HG02885 (cell line): Measurements from ENCODE around the gene YBEY.

Experiments used
- ATAC-seq: cut with Tn5 transposase; IDR thresholded peaks from one replicate; pipeline ENCODE4 v1.9.1; 2021; ENCODE audit warnings: mild to moderate bottlenecking; ENCODE audit not compliant: unreplicated experiment, poor library complexity

YBEY gene

DNA sequence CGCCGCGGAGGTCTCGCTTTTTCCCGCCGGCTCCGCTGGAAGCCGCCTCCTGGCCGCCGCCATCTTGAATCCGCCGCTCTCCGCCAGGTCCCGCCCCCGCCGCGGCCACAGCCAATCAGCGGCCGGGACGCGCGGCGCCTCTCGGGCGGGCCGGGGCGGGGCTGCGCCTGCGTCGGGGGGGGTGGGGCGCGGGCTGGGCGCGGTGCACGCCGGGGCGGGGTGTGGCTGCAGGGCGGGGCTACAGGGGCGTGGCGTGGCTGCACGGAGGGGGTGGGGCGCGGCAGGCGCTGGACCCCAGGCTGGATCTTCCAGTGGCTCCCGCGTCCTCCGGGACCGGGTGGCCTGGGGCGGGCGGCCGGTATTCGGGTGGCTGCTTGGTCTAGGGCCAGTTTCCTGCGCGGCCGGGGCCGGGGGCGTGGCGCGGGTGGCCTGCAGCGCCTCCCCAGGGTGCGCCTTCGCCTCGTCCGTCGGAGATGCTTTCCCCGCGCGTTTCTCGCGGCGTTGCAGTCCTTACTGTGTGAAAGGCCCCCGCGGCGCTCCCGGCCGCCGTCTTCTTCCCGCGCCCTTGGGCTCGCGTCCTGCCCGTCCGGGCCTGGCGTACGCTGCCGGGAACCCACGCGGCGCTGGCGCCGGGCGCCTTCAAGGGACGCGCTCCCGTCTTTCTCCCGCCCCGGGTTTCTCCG lies 38.4 kb downstream of the YBEY start:
- peak; percentile 63 for ATAC-seq

DNA sequence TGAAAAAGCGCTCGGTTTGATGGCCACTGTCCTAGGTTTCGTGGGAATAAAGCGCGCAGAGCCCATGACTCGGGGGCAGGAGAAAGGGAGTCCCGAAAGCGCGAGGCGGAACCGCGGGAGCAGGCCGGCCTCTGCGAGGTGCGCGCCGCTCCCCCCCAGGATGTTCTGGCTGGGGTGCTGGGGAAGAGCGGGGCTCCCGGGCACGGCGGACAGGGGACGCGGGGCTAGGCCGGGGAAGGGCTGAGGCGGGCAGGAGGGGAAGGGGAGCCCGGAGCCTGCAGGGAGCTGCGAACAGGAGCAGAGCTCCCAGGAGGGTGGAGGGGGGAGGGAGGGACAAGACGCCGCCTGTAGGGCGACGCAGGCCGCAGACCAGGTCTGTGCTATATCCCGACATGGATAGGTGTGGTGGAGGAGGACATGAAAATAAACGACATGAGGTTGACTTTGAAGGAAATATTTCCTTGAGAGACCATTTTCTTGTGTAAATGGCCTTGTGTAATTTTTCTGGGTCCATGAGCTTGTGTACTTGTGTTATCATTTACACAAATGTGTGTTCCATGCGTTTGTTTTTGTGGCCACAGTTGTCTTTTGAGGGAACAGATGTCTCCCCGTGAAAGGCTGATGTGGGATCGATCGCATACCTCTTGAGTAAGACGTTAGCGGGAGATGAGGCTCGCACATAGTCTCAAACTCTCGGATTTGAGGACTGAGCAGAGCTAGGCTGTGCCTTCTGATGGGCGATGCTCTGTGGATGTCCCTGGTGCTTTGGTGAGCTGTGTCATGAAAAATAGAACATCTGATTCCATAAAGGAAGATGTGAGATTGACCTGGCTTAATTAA lies 39.2 kb downstream of the YBEY start:
- ATAC-seq = no peak

DNA sequence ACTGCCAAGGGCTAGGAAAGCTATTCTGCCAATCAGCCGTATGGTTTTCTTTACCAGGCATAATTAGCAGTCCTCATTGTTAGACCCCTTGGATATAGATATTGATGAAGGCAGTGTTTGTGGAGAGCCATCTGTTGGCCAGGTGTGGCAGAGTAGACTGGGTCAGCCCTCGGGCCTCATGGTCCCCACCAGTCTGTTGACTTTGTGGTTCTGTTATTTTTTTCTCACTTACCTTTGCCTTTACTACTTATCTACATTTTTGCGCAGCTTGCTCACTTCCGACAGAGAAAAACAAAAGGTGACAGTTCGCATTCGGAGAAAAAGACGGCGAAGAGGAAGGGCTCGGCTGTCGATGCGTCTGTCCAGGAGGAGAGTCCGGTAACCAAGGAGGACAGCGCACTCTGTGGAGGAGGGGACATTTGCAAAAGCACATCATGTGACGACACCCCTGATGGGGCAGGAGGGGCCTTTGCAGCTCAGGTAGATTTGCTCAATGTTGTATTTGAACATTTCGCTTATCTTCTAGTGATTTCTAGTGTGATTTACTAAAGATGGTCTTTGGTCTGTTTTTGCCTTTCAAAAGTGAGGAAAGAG lies 40.1 kb downstream of the YBEY start:
- no peak for ATAC-seq

DNA sequence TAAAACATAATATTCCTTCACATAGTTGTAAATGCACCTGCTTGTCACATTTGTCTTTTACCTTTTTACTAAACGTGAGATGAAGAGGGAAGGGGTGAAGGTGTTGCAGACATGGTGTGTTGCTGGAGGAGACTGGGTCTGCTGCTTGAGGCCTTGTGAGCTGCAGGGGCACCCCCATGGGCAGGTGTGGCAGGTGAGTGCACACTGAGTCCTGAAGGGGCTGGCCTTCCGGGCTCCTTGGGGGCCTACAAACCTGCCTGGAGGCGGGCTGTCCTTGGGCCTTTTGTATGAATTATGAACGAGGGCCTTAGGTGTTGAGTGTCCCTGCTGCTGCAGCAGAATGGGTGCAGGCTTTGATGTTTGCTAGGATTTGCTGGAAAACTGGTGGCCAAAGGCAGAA lies 41.6 kb downstream of the YBEY start:
- no peak for ATAC-seq

DNA sequence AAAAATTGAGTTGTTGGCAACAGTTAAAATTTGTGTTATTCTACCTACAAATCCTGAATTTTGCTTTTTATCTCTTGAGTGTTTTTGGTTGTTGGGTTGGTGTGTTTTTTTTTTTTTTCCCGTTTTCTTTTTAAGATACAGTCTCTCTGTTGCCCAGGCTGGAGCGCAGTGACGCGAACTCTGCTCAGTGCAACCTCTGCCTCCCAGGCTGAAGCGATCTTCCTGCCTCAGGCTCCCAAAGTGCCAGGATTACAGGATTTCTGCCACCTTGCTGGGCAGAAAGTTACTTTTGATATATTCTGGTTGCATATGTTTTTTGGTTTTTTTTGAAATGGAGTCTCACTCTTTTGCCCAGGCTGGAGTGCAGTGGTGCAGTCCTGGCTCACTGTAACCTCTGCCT lies 42.0 kb downstream of the YBEY start:
- ATAC-seq = no peak

DNA sequence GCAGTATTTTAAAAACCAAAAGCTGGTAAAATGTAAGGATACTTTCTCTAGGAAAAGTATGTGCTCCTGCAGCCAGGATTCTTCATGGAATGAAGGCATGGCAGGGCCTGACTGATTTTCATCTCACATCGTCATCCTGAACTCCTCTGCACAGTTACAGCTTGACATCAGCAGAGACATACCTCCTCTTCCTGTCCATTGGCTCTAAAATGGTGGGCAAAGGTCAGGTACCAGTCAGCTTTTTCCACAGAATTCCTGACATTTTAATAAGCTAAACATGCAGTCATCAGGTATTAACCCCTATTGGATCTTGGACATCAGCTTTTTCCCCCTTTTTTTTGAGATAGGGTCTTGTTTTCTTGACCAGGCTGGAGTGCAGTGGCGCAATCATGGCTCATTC lies 43.7 kb downstream of the YBEY start:
- ATAC-seq = no peak

DNA sequence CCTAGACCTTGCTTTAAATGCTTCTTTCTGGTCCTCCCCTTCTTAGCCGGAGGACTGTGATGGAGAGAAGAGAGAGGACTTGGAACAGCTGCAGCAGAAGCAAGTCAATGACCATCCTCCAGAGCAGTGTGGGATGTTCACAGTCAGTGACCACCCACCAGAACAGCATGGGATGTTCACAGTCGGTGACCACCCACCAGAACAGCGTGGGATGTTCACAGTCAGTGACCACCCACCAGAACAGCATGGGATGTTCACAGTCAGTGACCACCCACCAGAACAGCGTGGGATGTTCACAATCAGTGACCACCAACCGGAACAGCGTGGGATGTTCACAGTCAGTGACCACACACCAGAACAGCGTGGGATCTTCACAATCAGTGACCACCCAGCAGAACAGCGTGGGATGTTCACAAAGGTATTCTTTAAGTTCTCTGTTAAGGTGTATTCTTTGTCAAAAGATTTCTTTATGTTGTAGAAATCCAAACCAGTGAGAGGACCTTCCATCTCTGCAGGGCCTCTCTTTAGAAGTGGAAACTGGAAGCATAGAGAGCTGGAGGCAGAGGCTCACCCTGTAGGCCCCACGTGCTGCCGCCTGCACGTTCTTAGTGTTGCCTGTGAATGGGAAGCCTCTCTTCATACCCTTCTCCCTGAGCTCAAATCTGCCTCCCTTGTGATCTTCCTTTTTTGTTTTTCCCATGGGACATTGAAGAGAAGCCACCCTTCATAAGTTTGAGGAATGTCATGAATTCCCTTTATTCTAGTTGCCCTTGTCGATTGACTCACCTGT lies 48.4 kb downstream of the YBEY start:
- ATAC-seq = no peak

DNA sequence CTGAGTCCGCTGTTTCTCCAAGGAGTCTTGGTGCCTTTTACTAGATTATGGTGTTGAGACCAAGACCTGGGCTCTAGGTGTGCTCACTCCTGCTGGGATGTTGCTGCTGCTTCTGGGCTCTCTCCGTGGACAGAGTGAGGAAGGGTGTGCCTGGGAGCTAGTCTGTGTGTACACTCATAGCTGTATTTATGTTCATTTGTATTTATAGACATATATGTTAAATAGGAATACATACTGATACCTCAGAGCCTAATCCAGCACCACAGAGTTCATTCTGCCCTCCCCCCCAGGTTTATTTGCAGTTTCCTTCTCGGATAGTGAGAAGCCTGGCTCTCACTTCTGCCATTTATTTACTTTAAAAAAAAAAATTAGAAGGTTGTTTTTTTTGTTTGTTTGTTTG lies 50.5 kb downstream of the YBEY start:
- ATAC-seq = no peak

DNA sequence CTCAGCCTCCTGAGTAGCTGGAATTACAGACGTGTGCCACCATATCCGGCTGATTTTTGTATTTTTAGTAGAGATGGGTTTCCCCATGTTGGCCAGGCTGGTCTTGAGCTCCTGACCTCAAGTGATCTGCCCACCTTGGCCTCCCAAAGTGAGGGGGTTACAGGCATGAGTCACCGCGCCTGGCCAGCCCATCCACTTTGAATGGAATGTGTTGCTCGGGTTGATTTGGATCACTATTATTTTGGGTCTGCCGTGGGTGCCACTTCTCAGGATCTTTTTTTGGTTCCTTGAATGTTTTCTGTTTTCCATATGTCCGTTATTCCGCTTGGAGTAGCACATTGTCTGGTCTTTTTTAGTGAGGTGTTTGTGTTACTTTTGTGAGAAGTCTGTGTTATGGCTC lies 54.9 kb downstream of the YBEY start:
- no peak for ATAC-seq

DNA sequence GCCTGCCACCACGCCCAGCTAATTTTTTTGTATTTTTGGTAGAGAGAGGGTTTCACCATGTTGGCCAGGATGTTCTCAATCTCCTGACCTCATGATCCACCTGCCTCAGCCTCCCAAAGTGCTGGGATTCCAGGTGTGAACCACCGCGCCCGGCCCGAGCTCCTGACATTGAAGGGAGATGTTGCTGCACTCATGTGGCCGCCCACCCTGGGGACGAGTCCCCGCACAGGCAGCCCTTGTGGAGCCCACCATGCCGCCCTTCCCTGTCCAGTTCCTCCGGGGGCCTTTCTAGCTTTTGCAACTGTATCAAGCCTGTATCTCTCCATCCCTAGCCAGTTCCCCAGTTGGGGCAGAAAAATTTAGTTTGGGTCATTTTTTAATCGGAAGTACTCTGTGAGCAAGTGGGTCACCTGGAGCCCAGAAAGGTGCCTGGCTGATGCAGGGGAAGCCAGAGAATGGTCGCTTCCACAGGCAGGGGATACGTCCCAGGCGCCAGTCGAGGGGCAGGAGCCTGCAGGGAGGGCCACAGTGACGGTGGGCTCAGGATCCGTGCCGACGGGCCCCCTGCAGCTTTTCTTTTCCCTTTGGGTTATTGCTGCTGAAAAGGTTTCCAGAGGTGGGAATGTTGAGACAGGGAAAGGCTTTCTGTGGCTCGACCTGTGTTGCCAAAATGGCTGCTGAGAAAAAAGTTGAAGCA lies 58.2 kb downstream of the YBEY start:
- ATAC-seq = no peak

DNA sequence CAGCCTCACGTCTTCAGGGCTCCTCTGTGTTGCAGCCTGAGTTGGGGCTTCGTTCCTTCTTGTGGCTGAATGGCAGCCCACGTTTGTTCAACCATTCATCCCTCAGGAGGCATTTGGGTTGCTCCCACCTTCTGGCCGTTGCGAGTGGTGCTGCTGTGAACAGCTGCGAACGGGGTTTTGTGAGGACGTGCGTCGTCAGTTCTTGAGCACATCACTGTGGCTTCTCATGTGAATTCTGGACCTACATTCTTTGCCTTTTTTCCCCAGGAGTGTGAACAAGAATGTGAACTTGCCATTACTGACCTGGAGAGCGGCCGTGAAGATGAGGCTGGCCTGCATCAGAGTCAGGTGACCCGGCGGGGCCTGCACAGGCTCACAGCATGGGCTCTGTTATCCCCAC lies 59.7 kb downstream of the YBEY start:
- ATAC-seq = no peak

DNA sequence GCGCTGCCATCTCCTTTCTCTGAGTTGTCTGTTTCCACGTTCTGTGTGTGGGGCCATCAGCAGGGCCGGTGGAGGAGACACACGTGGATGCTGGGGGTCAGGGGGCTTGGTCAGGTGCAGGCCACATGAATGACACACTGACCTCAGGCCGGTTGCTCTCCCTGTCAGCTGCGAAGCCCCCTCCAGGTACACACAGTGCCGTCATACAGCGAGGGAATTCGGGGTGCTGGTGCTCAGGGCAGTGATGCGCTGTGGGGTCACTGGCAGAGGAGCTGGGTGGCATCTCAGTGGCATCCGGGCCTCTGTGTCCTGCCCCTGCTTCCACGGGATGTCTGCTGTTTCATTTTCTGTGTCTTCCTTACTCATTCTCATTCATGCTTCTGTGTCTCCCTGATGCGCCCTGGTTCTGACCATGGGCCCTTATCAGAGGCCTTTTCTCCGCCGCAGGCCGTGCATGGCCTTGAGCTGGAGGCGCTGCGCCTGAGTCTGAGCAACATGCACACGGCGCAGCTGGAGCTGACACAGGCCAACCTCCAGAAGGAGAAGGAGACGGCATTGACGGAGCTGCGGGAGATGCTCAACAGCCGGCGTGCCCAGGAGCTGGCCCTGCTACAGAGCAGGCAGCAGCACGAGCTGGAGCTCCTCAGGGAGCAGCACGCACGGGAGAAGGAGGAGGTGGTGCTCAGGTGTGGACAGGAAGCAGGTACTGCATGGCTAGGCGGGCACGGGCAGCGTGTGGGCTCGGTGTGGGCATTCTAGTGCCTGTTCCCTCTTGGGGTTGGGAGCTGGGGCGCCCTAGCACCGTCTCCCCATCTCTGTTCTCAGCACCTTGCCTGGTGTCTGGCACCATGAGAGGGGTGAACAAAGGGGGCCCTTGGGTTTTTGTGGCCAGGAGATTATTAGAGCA lies 60.4 kb downstream of the YBEY start:
- ATAC-seq = no peak

DNA sequence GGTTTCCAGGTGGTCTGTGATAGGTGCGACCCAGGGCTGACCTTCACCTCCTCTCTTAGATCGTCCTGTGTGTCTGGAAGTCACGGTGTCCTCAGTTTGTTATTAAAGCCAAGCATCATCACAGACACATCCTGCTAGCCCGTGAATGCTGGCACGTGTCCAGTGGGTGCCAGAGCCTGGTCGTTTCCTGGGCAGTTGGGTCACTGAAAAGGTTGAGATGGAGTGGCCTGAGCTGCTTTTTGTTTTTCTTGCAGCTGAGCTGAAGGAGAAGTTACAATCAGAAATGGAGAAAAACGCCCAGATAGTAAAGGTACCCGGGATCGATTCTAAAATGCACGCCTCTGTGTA lies 61.0 kb downstream of the YBEY start:
- no peak for ATAC-seq
